Colonic mucosa (tissue), 4 donors: ENCODE measurements around the gene RIPPLY1. TPM values are rescaled to one million over a fixed set of nuclear protein-coding genes. Genes with fewer than 3 reads are reported as not detected.

Experiments
- DNase-seq: peaks from one replicate; pipeline ENCODE4 v3.0.0-alpha.2; 2020
- H3K27ac ChIP-seq: fragments of 200-600 bp; one replicate; pipeline ENCODE4 v1.8.0; 2021
- H3K27me3 ChIP-seq: fragments of 200-600 bp; one replicate; pipeline ENCODE4 v1.8.0; 2021
- H3K36me3 ChIP-seq: fragments of 200-600 bp; one replicate; pipeline ENCODE4 v1.8.0; 2021
- H3K4me1 ChIP-seq: fragments of 200-600 bp; one replicate; pipeline ENCODE4 v1.8.0; 2021; ENCODE audit warnings: mild to moderate bottlenecking
- H3K4me3 ChIP-seq: fragments of 200-600 bp; one replicate; pipeline ENCODE4 v1.8.0; 2021
- H3K9ac ChIP-seq, 2 donors: one replicate each; pipeline ENCODE4 v1.7.0; 2013; ENCODE audit warnings: control low read depth in 2 of 2, low read depth in 2 of 2, low read length in 2 of 2
- H3K9me3 ChIP-seq: fragments of 200-600 bp; one replicate; pipeline ENCODE4 v1.8.0; 2021
- intact Hi-C: fragments of 100-400 bp; cut with DNase I; formaldehyde crosslinking; loops from one replicate; pipeline ENCODE4 v1.14.1; 2022
- total RNA-seq, 2 donors: library from RNA; stranded (reverse); fragmentation: NEBNext Ultra II Directional in 1 of 2; extraction: Animal tissue kit (Norgen Biotek cat#: 25700) in 1 of 2; gene quantifications; one replicate each; pipeline ENCODE4 v1.2.1, GENCODE V29; 2021
- TF ChIP-seq, protein P1 (sequence below): fragments of 200-600 bp; IDR thresholded peaks from one replicate; pipeline ENCODE4 v1.8.0; 2022; ENCODE audit warnings: antibody characterized with exemption, mild to moderate bottlenecking
- donor health status: healthy.
- donor health status: DM: no; HTN: no; CAD: no.
- donor health status: DM: no; HTN: no; CAD: no.

The RIPPLY1 gene
- total RNA-seq, 2 donors from 2014 or later = not detected

DNA sequence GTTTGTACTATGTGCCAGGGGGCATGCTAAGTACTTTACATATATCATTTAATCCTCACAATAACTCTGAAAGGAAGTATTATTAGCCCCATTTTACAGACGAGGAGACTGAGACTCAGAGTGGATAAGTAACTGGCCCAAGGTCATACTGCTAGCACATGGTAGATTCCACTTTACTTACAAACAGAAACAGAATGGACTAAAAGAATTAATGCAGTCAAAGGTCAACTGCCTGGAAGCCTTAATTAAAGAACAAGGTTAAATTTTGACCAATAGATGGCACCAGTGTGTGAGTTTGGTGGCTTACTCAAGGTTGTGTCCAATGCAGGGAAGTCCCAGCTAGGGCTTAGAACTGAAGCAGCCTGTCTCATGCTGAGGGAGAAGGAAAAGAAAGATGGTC is 4.7 kb downstream of the RIPPLY1 start:
- H3K4me3 ChIP-seq = no peak overlapping the region
- intact Hi-C loops = loop anchor here (5.0 kb wide), 1 partner anchor 54 kb away; no protein-coding TSS in a partner anchor

DNA sequence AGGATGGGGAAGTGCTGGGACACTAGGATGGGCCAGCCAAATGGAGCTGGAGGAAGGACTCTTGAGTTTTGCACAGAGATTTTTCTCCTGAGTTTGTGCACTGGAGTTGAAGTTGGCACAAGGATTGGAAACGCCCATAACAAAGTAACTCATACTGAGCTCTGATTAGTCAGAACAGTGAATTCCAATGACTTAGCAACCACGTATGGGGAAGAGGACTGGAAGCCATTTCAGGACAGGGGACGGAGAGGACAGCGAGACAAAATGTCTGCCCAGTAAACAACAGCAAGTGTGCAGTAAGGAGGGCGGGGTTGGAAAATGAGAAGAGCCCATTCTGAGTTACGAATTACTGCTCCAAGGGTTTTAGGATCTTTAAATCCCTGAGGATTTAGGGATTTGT is 5.9 kb downstream of the RIPPLY1 start:
- intact Hi-C loops = loop anchor here (5.0 kb wide), 1 partner anchor 55 kb away; no protein-coding TSS in a partner anchor

More for the DNA sequence above, 4.7 kb downstream of the RIPPLY1 start:
- Histone ChIP-seq H3K9me3 (no peaks in the 10 kb centered on the region), H3K4me1 (no peaks in the 10 kb centered on the region), H3K27me3 (no peaks in the 10 kb centered on the region), H3K36me3 (no peaks in the 10 kb centered on the region), H3K9ac (no peak overlapping the region), H3K27ac (no peak overlapping the region)
- no peak for DNase-seq
- TF ChIP-seq, protein P1, sequence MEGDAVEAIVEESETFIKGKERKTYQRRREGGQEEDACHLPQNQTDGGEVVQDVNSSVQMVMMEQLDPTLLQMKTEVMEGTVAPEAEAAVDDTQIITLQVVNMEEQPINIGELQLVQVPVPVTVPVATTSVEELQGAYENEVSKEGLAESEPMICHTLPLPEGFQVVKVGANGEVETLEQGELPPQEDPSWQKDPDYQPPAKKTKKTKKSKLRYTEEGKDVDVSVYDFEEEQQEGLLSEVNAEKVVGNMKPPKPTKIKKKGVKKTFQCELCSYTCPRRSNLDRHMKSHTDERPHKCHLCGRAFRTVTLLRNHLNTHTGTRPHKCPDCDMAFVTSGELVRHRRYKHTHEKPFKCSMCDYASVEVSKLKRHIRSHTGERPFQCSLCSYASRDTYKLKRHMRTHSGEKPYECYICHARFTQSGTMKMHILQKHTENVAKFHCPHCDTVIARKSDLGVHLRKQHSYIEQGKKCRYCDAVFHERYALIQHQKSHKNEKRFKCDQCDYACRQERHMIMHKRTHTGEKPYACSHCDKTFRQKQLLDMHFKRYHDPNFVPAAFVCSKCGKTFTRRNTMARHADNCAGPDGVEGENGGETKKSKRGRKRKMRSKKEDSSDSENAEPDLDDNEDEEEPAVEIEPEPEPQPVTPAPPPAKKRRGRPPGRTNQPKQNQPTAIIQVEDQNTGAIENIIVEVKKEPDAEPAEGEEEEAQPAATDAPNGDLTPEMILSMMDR = peak; percentile 22

DNA sequence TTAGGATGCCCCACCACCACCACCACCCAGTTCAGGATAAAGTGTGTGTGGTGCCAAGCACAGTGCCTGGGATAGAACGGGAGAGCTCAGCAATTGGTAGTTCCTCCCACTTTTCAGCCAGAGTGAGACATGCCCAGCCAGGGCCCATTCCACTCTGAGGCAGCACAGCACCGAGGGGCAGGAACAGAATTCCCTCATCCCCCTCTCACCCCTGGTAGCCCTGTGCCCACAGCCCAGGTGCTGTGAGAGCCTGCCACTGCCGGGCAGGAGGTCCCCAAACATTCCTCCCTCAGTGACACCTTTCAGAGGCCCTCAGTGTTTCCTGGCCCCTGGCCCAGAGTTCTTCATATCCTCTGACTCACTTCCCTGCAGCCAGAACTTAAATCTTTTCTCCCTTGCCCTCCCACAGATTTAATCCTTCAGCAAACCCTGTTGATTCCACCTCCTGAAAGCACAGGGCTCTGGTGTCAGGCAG is 8.1 kb downstream of the RIPPLY1 start:
- no peak overlapping the region for H3K9ac ChIP-seq
- DNase-seq = no peak
- intact Hi-C loops = loop anchor here (5.0 kb wide), 1 partner anchor 57 kb away; no protein-coding TSS in a partner anchor
- no peak overlapping the region for H3K27ac ChIP-seq
- no peak overlapping the region for H3K4me3 ChIP-seq
- no peaks in the 10 kb centered on the region for H3K9me3 ChIP-seq
- H3K27me3 ChIP-seq = no peaks in the 10 kb centered on the region
- no peaks in the 10 kb centered on the region for H3K36me3 ChIP-seq
- TF ChIP-seq, protein P1 = no peak
- H3K4me1 ChIP-seq = no peaks in the 10 kb centered on the region

More for the DNA sequence above, 5.9 kb downstream of the RIPPLY1 start:
- H3K27me3 ChIP-seq = no peaks in the 10 kb centered on the region
- no peak overlapping the region for H3K9ac ChIP-seq
- H3K4me1 ChIP-seq = no peaks in the 10 kb centered on the region
- H3K4me3 ChIP-seq = no peak overlapping the region
- no peaks in the 10 kb centered on the region for H3K36me3 ChIP-seq
- no peak for DNase-seq
- TF ChIP-seq, protein P1 = no peak
- H3K27ac ChIP-seq = no peak overlapping the region
- no peaks in the 10 kb centered on the region for H3K9me3 ChIP-seq

DNA sequence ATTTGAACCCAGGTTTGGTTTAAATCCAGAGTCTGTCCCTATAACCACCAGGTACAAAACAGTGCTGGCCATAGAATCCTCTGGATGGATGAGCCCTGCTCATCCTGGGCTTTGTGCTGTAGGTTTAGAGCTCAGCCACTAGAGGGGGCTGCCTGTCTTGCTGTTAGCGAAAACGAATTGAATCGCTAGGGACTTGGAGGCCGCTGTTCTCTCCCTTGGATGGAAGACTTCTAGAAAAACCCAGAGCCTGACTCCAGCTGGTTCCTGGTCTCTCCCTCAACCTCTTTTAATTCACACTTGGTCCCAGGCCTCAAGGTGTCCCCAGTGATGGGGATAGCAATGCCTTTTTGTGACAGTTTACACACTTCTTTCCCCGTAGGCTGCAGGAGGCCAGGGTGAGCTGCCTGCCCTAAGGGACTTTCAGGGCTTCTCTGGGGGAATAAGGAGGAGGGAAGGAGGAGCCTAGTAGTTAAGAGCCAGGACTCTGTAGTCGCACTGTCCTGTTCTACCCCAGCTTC is 8.7 kb downstream of the RIPPLY1 start:
- peak; percentile 57 for DNase-seq
- H3K27ac ChIP-seq = no peak overlapping the region
- no peak overlapping the region for H3K9ac ChIP-seq
- H3K4me3 ChIP-seq = no peak overlapping the region
- no peaks in the 10 kb centered on the region for H3K27me3 ChIP-seq
- H3K36me3 ChIP-seq = no peaks in the 10 kb centered on the region
- intact Hi-C loops = no loop called here
- H3K9me3 ChIP-seq = no peaks in the 10 kb centered on the region
- H3K4me1 ChIP-seq = no peaks in the 10 kb centered on the region
- TF ChIP-seq, protein P1 = peak; percentile 86

DNA sequence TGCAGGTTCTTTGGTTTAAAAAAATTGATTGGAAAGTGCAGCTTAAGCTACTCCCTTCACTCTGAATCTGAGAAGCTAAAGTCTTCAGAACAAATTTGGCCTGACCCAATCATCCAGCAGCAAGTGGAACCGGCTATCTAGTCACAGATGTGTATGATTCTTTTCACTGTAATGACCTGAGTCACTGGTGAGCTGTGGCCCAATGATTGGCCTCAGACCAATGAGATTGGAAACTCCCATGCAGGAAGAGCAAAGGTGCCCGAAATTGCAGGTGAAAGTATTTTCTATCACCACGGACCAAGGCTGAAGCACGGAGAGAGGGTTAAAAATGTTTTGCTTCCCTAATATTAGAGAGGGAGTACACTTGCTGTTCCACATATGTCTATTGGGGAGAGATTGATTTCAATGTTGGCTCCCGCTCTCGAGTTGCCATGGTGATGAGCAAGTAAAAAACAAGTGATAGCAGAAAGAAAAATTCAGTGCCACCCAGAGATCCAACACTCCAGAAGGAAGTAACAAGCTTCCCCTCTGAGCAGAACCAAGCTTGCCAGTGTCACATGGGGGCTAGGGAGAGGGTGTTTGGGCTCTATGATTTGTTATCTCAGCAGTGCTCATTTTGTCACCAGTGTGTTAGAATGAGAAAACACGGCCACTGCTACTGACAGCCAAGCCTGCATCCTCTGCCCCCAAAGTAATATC is 11.2 kb downstream of the RIPPLY1 start:
- no peaks in the 10 kb centered on the region for H3K36me3 ChIP-seq
- no peak overlapping the region for H3K27ac ChIP-seq
- H3K9ac ChIP-seq = no peak overlapping the region
- DNase-seq = no peak
- H3K4me1 ChIP-seq = no peaks in the 10 kb centered on the region
- no peaks in the 10 kb centered on the region for H3K27me3 ChIP-seq
- intact Hi-C loops = no loop called here
- no peaks in the 10 kb centered on the region for H3K9me3 ChIP-seq
- H3K4me3 ChIP-seq = no peak overlapping the region
- TF ChIP-seq, protein P1 = no peak
